Choroid plexus epithelial cell (primary cell): ENCODE measurements around the gene FBXO34.
A peak's percentile ranks its signal among the peaks of the same experiment; 100 is the strongest.
"Not testable (repeated sequence)": the region's sequence is repeated elsewhere in the genome, so short reads cannot be mapped to it uniquely, and the experiment has no call there.

ENCODE experiments used
- DNase-seq: peaks from one replicate; pipeline ENCODE4 v3.0.0-alpha.2; 2010; ENCODE audit warnings: low read depth
- H3K4me3 ChIP-seq: 2 replicates; pipeline ENCODE4 v1.5.1; 2011; ENCODE audit warnings: low read depth, mild to moderate bottlenecking, control low read depth, low read length, moderate library complexity
- TF ChIP-seq, protein P1 (sequence below): conservative IDR thresholded peaks from 2 replicates; pipeline ENCODE4 v1.5.1; 2011; ENCODE audit warnings: low read depth, mild to moderate bottlenecking, control low read depth, inconsistent platforms, low read length, moderate library complexity

FBXO34 gene

DNA sequence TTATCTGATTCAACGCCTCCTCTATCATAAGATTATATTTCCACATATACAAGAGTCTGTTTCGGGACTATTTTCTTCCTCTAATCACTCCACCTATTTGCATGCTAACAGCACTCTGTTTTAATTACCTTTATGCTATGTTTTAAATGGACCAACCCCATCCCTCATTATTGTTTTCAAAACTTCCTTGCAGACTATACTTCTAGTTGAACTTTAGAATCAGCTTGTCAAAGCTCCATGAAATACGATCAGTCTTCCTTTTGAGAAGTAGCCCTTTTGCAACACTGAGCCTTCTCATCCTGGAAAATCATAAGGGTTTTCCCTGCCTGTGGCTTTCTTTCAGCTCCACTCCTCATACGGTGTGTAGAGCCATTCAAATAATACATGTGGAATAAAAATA is 103.5 kb downstream of the FBXO34 start:
- DNase-seq, result no peak
- H3K4me3 ChIP-seq, result no peak overlapping the region
- TF ChIP-seq, protein P1, sequence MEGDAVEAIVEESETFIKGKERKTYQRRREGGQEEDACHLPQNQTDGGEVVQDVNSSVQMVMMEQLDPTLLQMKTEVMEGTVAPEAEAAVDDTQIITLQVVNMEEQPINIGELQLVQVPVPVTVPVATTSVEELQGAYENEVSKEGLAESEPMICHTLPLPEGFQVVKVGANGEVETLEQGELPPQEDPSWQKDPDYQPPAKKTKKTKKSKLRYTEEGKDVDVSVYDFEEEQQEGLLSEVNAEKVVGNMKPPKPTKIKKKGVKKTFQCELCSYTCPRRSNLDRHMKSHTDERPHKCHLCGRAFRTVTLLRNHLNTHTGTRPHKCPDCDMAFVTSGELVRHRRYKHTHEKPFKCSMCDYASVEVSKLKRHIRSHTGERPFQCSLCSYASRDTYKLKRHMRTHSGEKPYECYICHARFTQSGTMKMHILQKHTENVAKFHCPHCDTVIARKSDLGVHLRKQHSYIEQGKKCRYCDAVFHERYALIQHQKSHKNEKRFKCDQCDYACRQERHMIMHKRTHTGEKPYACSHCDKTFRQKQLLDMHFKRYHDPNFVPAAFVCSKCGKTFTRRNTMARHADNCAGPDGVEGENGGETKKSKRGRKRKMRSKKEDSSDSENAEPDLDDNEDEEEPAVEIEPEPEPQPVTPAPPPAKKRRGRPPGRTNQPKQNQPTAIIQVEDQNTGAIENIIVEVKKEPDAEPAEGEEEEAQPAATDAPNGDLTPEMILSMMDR, result no peak

DNA sequence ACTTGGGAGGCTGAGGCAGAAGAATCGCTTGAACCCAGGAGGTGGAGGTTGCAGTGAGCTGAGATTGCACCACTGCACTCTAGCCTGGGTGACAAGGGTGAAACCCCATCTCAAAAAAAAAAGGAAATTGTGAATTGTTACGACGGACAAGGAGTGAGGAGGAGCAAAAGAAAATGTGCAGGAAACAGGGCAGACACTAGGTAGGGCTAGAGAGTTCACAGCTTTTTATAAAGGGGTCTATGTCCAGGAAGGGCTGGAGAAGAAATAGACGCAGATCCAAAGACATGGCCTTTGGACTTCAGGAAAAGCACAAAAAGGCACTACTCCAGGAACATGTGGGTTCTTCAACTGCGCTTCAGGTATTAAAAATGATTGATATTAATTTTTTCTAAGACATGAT is 106.0 kb downstream of the FBXO34 start:
- no peak for DNase-seq
- TF ChIP-seq, protein P1, result peak; percentile 31

DNA sequence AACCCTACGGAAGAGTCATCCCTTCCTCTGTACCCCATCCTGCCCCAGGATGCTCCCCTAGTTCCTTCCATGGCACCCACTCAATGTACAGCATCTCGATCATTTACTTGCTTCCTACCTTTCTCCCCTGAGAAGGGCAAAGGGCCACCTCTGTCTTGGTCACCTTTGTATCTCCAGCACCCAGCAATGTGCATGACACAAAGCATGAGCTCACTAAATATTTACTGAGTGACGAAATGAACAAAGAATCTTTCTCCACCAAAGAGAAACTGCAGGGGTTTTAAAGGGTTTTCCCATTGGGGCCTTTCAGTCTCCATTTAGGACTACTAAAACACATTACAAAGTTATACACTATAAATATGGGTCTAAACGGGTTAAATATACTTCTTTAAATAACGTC is 109.8 kb downstream of the FBXO34 start:
- peak; percentile 9 for DNase-seq
- TF ChIP-seq, protein P1, result no peak
- no peak overlapping the region for H3K4me3 ChIP-seq

More for the DNA sequence above, 106.0 kb downstream of the FBXO34 start:
- no peak overlapping the region for H3K4me3 ChIP-seq

DNA sequence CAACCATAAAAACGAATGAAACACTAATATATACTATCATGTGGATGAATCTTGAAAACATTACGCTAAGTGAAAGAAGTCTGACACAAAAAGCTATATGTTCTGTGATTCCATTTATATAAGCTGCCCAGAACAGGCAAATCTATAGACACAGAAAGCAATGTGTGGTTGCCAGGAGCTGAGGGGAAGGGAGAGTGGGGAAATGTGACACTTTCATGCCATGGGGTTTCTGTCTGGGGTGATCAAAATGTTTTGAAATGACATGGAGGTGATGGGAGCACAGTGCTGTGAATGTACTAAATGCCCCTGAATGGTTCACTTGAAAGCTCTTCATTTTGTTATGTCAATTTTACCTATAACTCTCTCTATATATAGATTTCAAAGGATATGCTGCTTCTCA is 110.3 kb downstream of the FBXO34 start:
- DNase-seq, result no peak
- TF ChIP-seq, protein P1, result no peak
- H3K4me3 ChIP-seq, result no peak overlapping the region

DNA sequence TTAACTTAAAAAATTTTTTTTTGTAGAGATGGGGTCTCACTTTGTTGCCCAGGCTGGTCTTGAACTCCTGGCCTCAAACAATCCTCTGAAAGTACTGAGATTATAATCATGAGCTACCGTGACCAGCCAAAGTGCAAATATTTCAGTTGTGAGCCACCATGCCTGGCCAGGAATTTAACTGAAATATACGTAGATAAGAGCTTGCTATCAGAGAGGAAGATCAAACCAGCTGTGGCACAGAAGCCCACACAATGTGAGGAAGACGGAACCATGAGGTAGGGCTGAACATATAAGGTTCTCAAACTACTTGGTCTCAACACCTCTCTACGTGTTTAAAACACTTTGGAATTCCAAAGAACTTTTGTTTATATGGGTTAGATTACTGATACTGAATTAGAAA is 111.3 kb downstream of the FBXO34 start:
- DNase-seq, result peak; percentile 33
- TF ChIP-seq, protein P1, result no peak
- H3K4me3 ChIP-seq, result no peak overlapping the region

DNA sequence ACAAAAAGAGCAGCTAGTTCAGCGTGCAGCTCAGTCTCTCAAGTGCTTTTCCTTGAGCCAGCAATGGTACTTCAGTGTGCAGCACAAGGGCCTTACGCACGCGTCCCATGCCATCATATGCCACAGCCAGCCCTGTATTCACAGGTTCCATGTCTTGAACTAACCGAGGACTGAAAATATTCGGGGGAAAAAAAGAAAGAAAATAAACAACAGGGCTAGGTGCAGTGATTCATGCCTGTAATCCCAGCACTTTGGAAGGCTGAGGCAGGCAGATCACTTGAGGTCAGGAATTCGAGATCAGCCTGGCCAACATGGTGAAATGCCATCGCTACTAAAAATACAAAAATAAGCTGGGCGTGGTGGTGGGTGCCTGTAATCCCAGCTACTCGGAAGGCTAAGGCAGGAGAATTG is 111.8 kb downstream of the FBXO34 start:
- DNase-seq, result peak; percentile 24
- H3K4me3 ChIP-seq, result not testable (repeated sequence)

DNA sequence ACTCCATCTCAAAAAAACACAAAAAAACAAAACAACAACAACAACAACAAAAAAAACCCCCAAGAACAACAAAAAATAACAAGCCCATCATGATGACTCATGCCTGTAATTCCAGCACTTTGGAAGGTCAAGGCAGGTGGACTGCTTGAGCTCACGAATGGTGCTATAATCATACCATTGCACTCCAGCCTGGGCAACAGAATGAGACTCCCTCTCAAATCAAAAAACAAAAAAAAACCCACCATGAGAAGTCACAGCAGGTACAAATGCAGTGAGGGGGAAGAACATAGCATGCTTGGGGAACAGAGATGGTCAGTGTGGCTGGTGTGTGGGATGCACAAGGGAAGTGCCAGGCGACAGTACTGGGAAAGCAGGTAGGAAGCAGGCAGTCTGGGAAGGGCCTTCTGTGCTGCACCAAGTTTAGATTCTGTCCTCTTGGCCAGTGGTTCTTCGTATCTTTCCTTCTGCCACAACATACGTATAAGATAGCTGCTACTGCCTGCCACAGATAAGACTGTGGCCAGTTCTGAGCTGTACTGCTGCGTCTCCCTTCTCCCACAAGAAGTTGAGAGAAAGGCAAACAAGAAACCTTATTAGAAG is 112.4 kb downstream of the FBXO34 start:
- no peak for DNase-seq
- TF ChIP-seq, protein P1, result no peak

More for the DNA sequence above, 112.4 kb downstream of the FBXO34 start:
- H3K4me3 ChIP-seq, result no peak overlapping the region
